Heart left ventricle (tissue), 13 donors: ENCODE measurements around the gene ZNF148.

Experiments
- POLR2A ChIP-seq, 2 donors: fragments of 450-650 bp; IDR thresholded peaks; one replicate each; pipeline ENCODE4 v1.6.1; 2017; ENCODE audit warnings: antibody characterized with exemption in 2 of 2, mild to moderate bottlenecking in 2 of 2, moderate library complexity in 2 of 2
- TF ChIP-seq, protein P1 (sequence below), 12 donors: fragments of 200-600 bp; sonication (generic) in 4 of 12; IDR thresholded peaks; one replicate each; pipeline versions ENCODE4 v1.5.0 to v1.8.0; 2018 to 2022; ENCODE audit warnings: antibody characterized with exemption in 12 of 12, mild to moderate bottlenecking in 5 of 12
- donor health status: ischemic (EF 13 %, LVEDD 7.1; RV severe dilation, severe dysfunction).
- donor health status: DM: no; HTN: yes; CAD: no.
- donor health status: DM: no; HTN: no; CAD: no.
- donor health status: ischemic (EF 25% LVEDD 6.9; RV normal size, moderate dysfunction).
- donor health status: ischemic (EF 25% LVEDD 5.7; RV mildly dilated, moderate dysfunction).
- donor health status: ischemic (EF 35%, LVEDD 5.7; RV mildly dilated, moderate dysfunction).
- donor health status: nonischemic (EF 11% LVEDD 7.7; RV severe dilation, severe dysfunction).
- donor health status: DM: yes; HTN: yes; CAD: no.
- donor health status: PGD.
- donor health status: ischemic (EF 29% LVEDD 5.4; RV normal size, mild dysfunction).
- donor health status: nonischemic (EF 23%, LVEDD 6.1; RV moderate dilation, normal function).

DNA sequence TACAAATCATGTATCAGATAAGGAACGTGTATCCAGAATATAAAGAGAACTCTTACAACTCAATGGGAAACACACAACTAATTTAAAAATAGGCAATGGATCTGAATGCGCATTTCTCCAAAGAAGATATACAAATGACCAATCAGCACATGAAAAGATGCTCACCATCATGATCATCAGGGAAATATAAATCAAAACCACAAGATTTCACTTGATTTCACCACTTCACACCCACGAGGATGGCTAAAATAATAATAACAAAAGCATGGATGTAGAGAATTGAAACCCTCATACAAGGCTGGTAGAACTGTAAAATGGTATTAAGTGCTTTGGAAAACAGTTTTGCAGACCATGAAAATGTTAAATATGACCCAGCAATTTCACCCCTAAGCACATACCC lies 135.9 kb downstream of the ZNF148 start:
- TF ChIP-seq, protein P1, sequence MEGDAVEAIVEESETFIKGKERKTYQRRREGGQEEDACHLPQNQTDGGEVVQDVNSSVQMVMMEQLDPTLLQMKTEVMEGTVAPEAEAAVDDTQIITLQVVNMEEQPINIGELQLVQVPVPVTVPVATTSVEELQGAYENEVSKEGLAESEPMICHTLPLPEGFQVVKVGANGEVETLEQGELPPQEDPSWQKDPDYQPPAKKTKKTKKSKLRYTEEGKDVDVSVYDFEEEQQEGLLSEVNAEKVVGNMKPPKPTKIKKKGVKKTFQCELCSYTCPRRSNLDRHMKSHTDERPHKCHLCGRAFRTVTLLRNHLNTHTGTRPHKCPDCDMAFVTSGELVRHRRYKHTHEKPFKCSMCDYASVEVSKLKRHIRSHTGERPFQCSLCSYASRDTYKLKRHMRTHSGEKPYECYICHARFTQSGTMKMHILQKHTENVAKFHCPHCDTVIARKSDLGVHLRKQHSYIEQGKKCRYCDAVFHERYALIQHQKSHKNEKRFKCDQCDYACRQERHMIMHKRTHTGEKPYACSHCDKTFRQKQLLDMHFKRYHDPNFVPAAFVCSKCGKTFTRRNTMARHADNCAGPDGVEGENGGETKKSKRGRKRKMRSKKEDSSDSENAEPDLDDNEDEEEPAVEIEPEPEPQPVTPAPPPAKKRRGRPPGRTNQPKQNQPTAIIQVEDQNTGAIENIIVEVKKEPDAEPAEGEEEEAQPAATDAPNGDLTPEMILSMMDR (IDR thresholded peaks at IDR 0.05): no peak
- no peak for TF ChIP-seq POLR2A (IDR thresholded peaks at IDR 0.05)
